HL-60 (cell line): Measurements from ENCODE around the gene PPP1R14C.

ENCODE experiments used
- POLR2AphosphoS5 ChIP-seq: IDR thresholded peaks from 2 replicates; pipeline ENCODE4 v1.6.1; 2012; ENCODE audit warnings: low read depth
- SPI1 ChIP-seq: IDR thresholded peaks from 2 replicates; pipeline ENCODE4 v1.6.1; 2012; ENCODE audit warnings: low read depth, mild to moderate bottlenecking, borderline replicate concordance
- TF ChIP-seq, protein P1 (sequence below): IDR thresholded peaks from one replicate; pipeline ENCODE4 v1.5.1; 2011; ENCODE audit warnings: low read length, control low read depth, inconsistent platforms; ENCODE audit not compliant: insufficient read depth
- TF ChIP-seq, protein P2 (sequence below): IDR thresholded peaks from 2 replicates; pipeline ENCODE4 v1.6.1; 2012; ENCODE audit warnings: low read depth; ENCODE audit not compliant: insufficient replicate concordance

DNA sequence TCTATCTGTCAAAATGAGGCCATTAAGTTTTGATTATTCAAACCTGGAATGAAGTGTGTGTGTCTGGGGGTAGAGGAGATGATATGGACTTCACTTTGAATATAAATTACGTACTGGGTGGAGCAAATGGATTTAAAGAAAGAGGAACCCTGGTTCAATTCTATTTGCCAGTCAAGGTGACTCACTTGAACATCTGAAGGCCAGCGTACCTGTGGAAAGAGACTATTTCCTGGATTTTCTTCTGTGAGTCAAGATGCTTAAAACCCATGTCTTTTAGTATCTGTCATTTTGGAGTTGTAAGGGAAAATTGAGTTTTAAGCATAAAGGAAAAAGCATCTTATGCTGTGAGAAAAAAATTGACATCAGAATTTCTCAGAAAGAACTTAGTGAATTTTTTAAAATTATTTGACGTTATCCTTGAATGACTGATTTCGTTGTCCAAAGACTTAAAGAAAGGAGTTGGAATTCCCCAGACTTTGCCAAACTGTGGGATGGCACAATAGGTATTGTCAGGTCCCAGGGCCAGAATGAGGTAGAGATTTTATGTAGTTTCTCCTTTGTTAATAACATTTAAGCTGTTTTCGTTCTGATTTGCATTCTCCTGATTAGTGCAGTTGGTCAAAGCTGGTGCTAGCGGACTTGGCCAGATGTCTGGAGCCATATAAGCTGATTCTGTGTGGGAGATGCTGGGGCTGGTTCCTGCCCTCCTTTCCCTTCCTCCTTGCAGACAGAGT lies 2.4 kb upstream of the PPP1R14C start:
- TF ChIP-seq, protein P1, sequence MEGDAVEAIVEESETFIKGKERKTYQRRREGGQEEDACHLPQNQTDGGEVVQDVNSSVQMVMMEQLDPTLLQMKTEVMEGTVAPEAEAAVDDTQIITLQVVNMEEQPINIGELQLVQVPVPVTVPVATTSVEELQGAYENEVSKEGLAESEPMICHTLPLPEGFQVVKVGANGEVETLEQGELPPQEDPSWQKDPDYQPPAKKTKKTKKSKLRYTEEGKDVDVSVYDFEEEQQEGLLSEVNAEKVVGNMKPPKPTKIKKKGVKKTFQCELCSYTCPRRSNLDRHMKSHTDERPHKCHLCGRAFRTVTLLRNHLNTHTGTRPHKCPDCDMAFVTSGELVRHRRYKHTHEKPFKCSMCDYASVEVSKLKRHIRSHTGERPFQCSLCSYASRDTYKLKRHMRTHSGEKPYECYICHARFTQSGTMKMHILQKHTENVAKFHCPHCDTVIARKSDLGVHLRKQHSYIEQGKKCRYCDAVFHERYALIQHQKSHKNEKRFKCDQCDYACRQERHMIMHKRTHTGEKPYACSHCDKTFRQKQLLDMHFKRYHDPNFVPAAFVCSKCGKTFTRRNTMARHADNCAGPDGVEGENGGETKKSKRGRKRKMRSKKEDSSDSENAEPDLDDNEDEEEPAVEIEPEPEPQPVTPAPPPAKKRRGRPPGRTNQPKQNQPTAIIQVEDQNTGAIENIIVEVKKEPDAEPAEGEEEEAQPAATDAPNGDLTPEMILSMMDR = no peak
- TF ChIP-seq SPI1 (no peak), POLR2AphosphoS5 (no peak)
- TF ChIP-seq, protein P2, sequence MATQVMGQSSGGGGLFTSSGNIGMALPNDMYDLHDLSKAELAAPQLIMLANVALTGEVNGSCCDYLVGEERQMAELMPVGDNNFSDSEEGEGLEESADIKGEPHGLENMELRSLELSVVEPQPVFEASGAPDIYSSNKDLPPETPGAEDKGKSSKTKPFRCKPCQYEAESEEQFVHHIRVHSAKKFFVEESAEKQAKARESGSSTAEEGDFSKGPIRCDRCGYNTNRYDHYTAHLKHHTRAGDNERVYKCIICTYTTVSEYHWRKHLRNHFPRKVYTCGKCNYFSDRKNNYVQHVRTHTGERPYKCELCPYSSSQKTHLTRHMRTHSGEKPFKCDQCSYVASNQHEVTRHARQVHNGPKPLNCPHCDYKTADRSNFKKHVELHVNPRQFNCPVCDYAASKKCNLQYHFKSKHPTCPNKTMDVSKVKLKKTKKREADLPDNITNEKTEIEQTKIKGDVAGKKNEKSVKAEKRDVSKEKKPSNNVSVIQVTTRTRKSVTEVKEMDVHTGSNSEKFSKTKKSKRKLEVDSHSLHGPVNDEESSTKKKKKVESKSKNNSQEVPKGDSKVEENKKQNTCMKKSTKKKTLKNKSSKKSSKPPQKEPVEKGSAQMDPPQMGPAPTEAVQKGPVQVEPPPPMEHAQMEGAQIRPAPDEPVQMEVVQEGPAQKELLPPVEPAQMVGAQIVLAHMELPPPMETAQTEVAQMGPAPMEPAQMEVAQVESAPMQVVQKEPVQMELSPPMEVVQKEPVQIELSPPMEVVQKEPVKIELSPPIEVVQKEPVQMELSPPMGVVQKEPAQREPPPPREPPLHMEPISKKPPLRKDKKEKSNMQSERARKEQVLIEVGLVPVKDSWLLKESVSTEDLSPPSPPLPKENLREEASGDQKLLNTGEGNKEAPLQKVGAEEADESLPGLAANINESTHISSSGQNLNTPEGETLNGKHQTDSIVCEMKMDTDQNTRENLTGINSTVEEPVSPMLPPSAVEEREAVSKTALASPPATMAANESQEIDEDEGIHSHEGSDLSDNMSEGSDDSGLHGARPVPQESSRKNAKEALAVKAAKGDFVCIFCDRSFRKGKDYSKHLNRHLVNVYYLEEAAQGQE = no peak
